GM10248 (cell line): ENCODE results near the gene OR52E6.

Experiments used
- CTCF ChIA-PET: fragments of 300-600 bp; sonication (Branson Sonifier 250); formaldehyde crosslinking; extraction: SDS; loops from one replicate; lab custom pipeline; 2021; ENCODE audit warnings: antibody characterized with exemption; lab: Yijun Ruan, JAX
- POLR2A ChIA-PET: fragments of 350-650 bp; sonication (Branson Sonifier 250); formaldehyde crosslinking; extraction: SDS; loops from one replicate; lab custom pipeline; 2020; ENCODE audit warnings: antibody characterized with exemption; lab: Yijun Ruan, JAX
- DNase-seq: peaks from one replicate; pipeline ENCODE4 v3.0.0; 2012; ENCODE audit errors: extremely low spot score
- CTCF ChIP-seq: IDR thresholded peaks from 2 replicates; pipeline ENCODE4 v1.5.1; 2012; ENCODE audit warnings: mild to moderate bottlenecking, low read depth; ENCODE audit errors: extremely low read depth, missing control alignments, control extremely low read depth

The OR52E6 gene

GRCh38 chr11:5831196-5831829 lies 10.4 kb downstream of the OR52E6 start:
- DNase-seq: no peak
- ChIA-PET POLR2A (no interaction called here), CTCF (no interaction called here)
- TF ChIP-seq CTCF: no peak

- ChIA-PET CTCF (no interaction called here), POLR2A (no interaction called here)
- no peak for TF ChIP-seq CTCF
- no peak for DNase-seq
These were observed 23.3 kb downstream of the OR52E6 start for GRCh38 chr11:5818245-5818886.

- no peak for TF ChIP-seq CTCF
- DNase-seq: no peak
- ChIA-PET CTCF (no interaction called here), POLR2A (no interaction called here)
These were observed 26.2 kb downstream of the OR52E6 start for GRCh38 chr11:5815534-5815933.

DNA sequence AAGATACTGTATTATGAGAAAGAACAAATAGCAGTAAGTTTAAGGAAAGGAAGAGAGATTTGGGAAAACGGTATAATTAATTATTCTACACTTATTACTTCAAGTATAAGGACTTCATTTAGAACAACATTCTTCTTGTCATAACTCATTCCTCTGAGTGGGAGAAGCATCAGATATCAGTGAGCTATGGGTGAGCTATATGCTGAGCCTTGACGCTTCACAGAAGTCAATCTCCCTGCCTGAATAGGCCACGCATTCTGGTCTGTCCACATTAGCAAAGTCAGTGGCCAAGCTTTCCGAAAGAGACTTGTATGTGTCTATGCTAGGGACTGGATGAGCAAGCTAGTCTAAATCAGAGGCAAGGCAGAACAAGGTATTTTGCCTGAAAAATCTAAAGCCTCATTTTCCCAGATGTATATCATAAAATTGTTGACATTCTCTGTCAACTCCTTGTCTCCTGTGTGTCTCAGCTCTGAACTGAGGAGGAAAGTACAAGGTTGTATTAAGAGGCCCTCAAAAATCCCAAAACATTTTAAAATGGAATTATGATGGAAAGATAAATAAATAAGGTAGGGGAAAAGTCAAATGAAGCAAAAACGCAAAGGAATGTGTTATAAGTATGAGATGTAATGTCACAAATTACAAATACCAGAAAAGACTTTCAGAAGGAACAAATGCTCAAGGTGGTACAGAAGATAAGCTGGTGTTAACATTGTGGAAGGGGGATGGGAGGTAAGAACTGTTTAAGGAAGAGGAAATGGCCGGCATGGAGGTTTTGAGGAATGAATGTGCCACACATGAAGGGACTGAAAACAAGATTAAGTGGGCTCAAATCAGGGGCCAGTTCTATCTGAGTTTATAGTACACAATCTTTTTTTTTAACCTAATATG lies 31.5 kb downstream of the OR52E6 start:
- POLR2A ChIA-PET: no interaction called here
- CTCF ChIA-PET: interaction anchor here (0.9 to 1.9 kb wide), 12 partner anchors 23 to 334 kb away, joined by 3 to 14 read pairs (median 4); partner anchors contain the start of genes TRIM34 and TRIM5
- DNase-seq: no peak
- no peak for TF ChIP-seq CTCF

GRCh38 chr11:5809122-5809519 lies 32.6 kb downstream of the OR52E6 start:
- no peak for DNase-seq
- POLR2A ChIA-PET: no interaction called here
- TF ChIP-seq CTCF: no peak
- CTCF ChIA-PET: interaction anchor here (0.8 to 1.9 kb wide), 11 partner anchors 12 to 342 kb away, joined by 3 to 14 read pairs (median 4); partner anchors contain the start of genes TRIM34 and TRIM5

- ChIA-PET POLR2A (no interaction called here), CTCF (interaction anchor here (0.8 to 1.9 kb wide), 8 partner anchors 13 to 342 kb away, joined by 3 to 14 read pairs (median 4); partner anchors contain the start of gene TRIM34)
- peak; percentile 34 for DNase-seq
- TF ChIP-seq CTCF: peak; percentile 89
These were observed 33.1 kb downstream of the OR52E6 start, which contains the start of gene OR52N2 for GRCh38 chr11:5808500-5809121. Gene OR52N2 (plus strand): TSS chr11:5808924. CDS start chr11:5820336, 11,412 bp downstream.
